WTC11 (cell line): ENCODE measurements around the gene KATNBL1. TPM values are rescaled to one million over a fixed set of nuclear protein-coding genes. Genes with fewer than 3 reads are reported as not detected.

Experiments used
- ATAC-seq: fragments of 200-7000 bp; cut with Tn5 transposase; 2 replicates; pipeline ENCODE4 v1.10.0; 2021; ENCODE audit warnings: mild to moderate bottlenecking, moderate library complexity
- CTCF ChIA-PET: fragments of 300-600 bp; sonication (Branson Sonifier 250); formaldehyde crosslinking; loops from one replicate; lab custom pipeline; 2021; ENCODE audit warnings: antibody characterized with exemption; lab: Charles Lee
- POLR2A ChIA-PET: fragments of 350-600 bp; sonication (Branson Sonifier 250); formaldehyde crosslinking; loops from one replicate; lab custom pipeline; 2021; ENCODE audit warnings: antibody characterized with exemption; lab: Charles Lee
- DNase-seq: peaks from one replicate; pipeline ENCODE4 v3.0.0; 2021; ENCODE audit warnings: low spot score
- H3K27ac Mint-ChIP-seq: 2 replicates; pipeline ENCODE4 v1.8.0; 2021; ENCODE audit warnings: mixed read lengths
- H3K27me3 Mint-ChIP-seq: 2 replicates; pipeline ENCODE4 v1.8.0; 2021; ENCODE audit warnings: low read depth, mild to moderate bottlenecking, moderate library complexity, mixed read lengths
- H3K36me3 Mint-ChIP-seq: 2 replicates; pipeline ENCODE4 v1.8.0; 2021; ENCODE audit warnings: mixed read lengths
- H3K4me1 Mint-ChIP-seq: 2 replicates; pipeline ENCODE4 v1.8.0; 2022; ENCODE audit warnings: mixed read lengths
- H3K4me3 Mint-ChIP-seq: 2 replicates; pipeline ENCODE4 v1.8.0; 2021; ENCODE audit warnings: mild to moderate bottlenecking, moderate library complexity, mixed read lengths
- H3K9me3 Mint-ChIP-seq: 2 replicates; pipeline ENCODE4 v1.8.0; 2021; ENCODE audit warnings: mixed read lengths
- ARID4B ChIP-seq: sonication (generic); formaldehyde crosslinking; IDR thresholded peaks from 2 replicates; pipeline ENCODE4 v1.8.0; 2023; ENCODE audit warnings: missing genetic modification reagents, mild to moderate bottlenecking, borderline replicate concordance
- ETV6 ChIP-seq: sonication (generic); formaldehyde crosslinking; IDR thresholded peaks from 2 replicates; pipeline ENCODE4 v1.8.1; 2022; ENCODE audit warnings: mild to moderate bottlenecking, missing genetic modification reagents
- FOXJ3 ChIP-seq: sonication (generic); formaldehyde crosslinking; IDR thresholded peaks from 2 replicates; pipeline ENCODE4 v1.9.0; 2021; ENCODE audit warnings: missing genetic modification reagents, mild to moderate bottlenecking, borderline replicate concordance
- MXD4 ChIP-seq: fragments of 250-450 bp; sonication (Bioruptor Pico); IDR thresholded peaks from 2 replicates; pipeline ENCODE4 v1.8.0; 2021; ENCODE audit warnings: mild to moderate bottlenecking, moderate library complexity, borderline replicate concordance
- MYBL2 ChIP-seq: sonication (generic); formaldehyde crosslinking; IDR thresholded peaks from 2 replicates; pipeline ENCODE4 v1.8.1; 2023; ENCODE audit warnings: mild to moderate bottlenecking, moderate library complexity, missing genetic modification reagents
- NFATC4 ChIP-seq: fragments of 250-450 bp; sonication (Bioruptor Pico); IDR thresholded peaks from 2 replicates; pipeline ENCODE4 v1.9.0; 2021; ENCODE audit warnings: mild to moderate bottlenecking
- PREB ChIP-seq: sonication (generic); formaldehyde crosslinking; IDR thresholded peaks from 2 replicates; pipeline ENCODE4 v1.8.1; 2022; ENCODE audit warnings: mild to moderate bottlenecking, missing genetic modification reagents, moderate library complexity, borderline replicate concordance
- PRRX2 ChIP-seq: fragments of 250-450 bp; sonication (Bioruptor Pico); IDR thresholded peaks from 2 replicates; pipeline ENCODE4 v1.8.0; 2021; ENCODE audit warnings: mild to moderate bottlenecking
- RORB ChIP-seq: fragments of 250-450 bp; sonication (Bioruptor Pico); IDR thresholded peaks from 2 replicates; pipeline ENCODE4 v1.9.0; 2021; ENCODE audit warnings: mild to moderate bottlenecking
- SMAD3 ChIP-seq: sonication (generic); formaldehyde crosslinking; IDR thresholded peaks from 2 replicates; pipeline ENCODE4 v1.8.0; 2022; ENCODE audit warnings: missing genetic modification reagents, mild to moderate bottlenecking, borderline replicate concordance
- ZNF219 ChIP-seq: sonication (generic); formaldehyde crosslinking; IDR thresholded peaks from 2 replicates; pipeline ENCODE4 v1.8.0; 2023; ENCODE audit warnings: missing genetic modification reagents, mild to moderate bottlenecking, borderline replicate concordance
- ZNF317 ChIP-seq: sonication (generic); formaldehyde crosslinking; IDR thresholded peaks from 2 replicates; pipeline ENCODE4 v1.8.1; 2023; ENCODE audit warnings: low read depth, mild to moderate bottlenecking, moderate library complexity, missing genetic modification reagents, borderline replicate concordance
- total RNA-seq: library from RNA; stranded (reverse); gene quantifications from 3 replicates; pipeline ENCODE4 v1.2.3, GENCODE V29; 2021
- TF ChIP-seq, protein P1 (sequence below): fragments of 250-450 bp; sonication (Bioruptor Pico); IDR thresholded peaks from 2 replicates; pipeline ENCODE4 v1.9.0; 2021; ENCODE audit warnings: mild to moderate bottlenecking
- TF ChIP-seq, protein P2 (sequence below): sonication (generic); formaldehyde crosslinking; IDR thresholded peaks from 2 replicates; pipeline ENCODE4 v1.8.1; 2023; ENCODE audit warnings: mild to moderate bottlenecking, missing genetic modification reagents, borderline replicate concordance
- TF ChIP-seq, protein P3 (sequence below): sonication (generic); formaldehyde crosslinking; IDR thresholded peaks from 2 replicates; pipeline ENCODE4 v1.8.1; 2023; ENCODE audit warnings: mild to moderate bottlenecking, missing genetic modification reagents, moderate library complexity
- TF ChIP-seq, protein P4 (sequence below): sonication (generic); formaldehyde crosslinking; IDR thresholded peaks from 2 replicates; pipeline ENCODE4 v1.8.1; 2023; ENCODE audit warnings: mild to moderate bottlenecking, missing genetic modification reagents
- TF ChIP-seq, protein P5 (sequence below): sonication (generic); formaldehyde crosslinking; conservative IDR thresholded peaks from 2 replicates; pipeline ENCODE4 v1.8.1; 2022; ENCODE audit warnings: mild to moderate bottlenecking, missing genetic modification reagents

KATNBL1 gene
- total RNA-seq, 1 experiment from 2014 or later = 45.8 TPM

- TF ChIP-seq ARID4B = 0 out of 2 replicates have a peak, but pooled peaks have one; percentile 61
- TF ChIP-seq ETV6 (CRISPR knock-in tag) = peak; percentile 58; the same call in 1 of the 2 replicates
- TF ChIP-seq, protein P1, sequence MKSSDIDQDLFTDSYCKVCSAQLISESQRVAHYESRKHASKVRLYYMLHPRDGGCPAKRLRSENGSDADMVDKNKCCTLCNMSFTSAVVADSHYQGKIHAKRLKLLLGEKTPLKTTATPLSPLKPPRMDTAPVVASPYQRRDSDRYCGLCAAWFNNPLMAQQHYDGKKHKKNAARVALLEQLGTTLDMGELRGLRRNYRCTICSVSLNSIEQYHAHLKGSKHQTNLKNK = 0 out of 2 replicates have a peak, but pooled peaks have one; percentile 19
These were observed at the start of gene KATNBL1 (continued) for GRCh38 chr15:34209421-34210282.

- 0 out of 2 replicates have a peak, but pooled peaks cover 3% of the 10 kb centered on the region for H3K4me1 Mint-ChIP-seq
- no peaks in the 10 kb centered on the region for H3K9me3 Mint-ChIP-seq
- H3K4me3 Mint-ChIP-seq = no peak overlapping the region
- no peaks in the 10 kb centered on the region for H3K36me3 Mint-ChIP-seq
- DNase-seq = no peak
- H3K27me3 Mint-ChIP-seq = no peaks in the 10 kb centered on the region
- POLR2A ChIA-PET = no interaction called here
- CTCF ChIA-PET = no interaction called here
- ATAC-seq = no peak
- no peak overlapping the region for H3K27ac Mint-ChIP-seq
- TF ChIP-seq ZNF317 (CRISPR knock-in tag) (no peak), FOXJ3 (CRISPR knock-in tag) (no peak), MYBL2 (CRISPR knock-in tag) (no peak), PRRX2 (CRISPR knock-in tag) (no peak), PREB (CRISPR knock-in tag) (no peak), ZNF219 (CRISPR knock-in tag) (no peak), ARID4B (no peak), MXD4 (CRISPR knock-in tag) (no peak), NFATC4 (CRISPR knock-in tag) (no peak), RORB (no peak), SMAD3 (no peak)
- TF ChIP-seq, protein P2, sequence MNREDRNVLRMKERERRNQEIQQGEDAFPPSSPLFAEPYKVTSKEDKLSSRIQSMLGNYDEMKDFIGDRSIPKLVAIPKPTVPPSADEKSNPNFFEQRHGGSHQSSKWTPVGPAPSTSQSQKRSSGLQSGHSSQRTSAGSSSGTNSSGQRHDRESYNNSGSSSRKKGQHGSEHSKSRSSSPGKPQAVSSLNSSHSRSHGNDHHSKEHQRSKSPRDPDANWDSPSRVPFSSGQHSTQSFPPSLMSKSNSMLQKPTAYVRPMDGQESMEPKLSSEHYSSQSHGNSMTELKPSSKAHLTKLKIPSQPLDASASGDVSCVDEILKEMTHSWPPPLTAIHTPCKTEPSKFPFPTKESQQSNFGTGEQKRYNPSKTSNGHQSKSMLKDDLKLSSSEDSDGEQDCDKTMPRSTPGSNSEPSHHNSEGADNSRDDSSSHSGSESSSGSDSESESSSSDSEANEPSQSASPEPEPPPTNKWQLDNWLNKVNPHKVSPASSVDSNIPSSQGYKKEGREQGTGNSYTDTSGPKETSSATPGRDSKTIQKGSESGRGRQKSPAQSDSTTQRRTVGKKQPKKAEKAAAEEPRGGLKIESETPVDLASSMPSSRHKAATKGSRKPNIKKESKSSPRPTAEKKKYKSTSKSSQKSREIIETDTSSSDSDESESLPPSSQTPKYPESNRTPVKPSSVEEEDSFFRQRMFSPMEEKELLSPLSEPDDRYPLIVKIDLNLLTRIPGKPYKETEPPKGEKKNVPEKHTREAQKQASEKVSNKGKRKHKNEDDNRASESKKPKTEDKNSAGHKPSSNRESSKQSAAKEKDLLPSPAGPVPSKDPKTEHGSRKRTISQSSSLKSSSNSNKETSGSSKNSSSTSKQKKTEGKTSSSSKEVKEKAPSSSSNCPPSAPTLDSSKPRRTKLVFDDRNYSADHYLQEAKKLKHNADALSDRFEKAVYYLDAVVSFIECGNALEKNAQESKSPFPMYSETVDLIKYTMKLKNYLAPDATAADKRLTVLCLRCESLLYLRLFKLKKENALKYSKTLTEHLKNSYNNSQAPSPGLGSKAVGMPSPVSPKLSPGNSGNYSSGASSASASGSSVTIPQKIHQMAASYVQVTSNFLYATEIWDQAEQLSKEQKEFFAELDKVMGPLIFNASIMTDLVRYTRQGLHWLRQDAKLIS (CRISPR knock-in tag) = no peak
- TF ChIP-seq, protein P3, sequence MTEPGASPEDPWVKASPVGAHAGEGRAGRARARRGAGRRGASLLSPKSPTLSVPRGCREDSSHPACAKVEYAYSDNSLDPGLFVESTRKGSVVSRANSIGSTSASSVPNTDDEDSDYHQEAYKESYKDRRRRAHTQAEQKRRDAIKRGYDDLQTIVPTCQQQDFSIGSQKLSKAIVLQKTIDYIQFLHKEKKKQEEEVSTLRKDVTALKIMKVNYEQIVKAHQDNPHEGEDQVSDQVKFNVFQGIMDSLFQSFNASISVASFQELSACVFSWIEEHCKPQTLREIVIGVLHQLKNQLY (CRISPR knock-in tag) = no peak
- TF ChIP-seq, protein P4, sequence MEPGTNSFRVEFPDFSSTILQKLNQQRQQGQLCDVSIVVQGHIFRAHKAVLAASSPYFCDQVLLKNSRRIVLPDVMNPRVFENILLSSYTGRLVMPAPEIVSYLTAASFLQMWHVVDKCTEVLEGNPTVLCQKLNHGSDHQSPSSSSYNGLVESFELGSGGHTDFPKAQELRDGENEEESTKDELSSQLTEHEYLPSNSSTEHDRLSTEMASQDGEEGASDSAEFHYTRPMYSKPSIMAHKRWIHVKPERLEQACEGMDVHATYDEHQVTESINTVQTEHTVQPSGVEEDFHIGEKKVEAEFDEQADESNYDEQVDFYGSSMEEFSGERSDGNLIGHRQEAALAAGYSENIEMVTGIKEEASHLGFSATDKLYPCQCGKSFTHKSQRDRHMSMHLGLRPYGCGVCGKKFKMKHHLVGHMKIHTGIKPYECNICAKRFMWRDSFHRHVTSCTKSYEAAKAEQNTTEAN (CRISPR knock-in tag) = no peak
- TF ChIP-seq, protein P5, sequence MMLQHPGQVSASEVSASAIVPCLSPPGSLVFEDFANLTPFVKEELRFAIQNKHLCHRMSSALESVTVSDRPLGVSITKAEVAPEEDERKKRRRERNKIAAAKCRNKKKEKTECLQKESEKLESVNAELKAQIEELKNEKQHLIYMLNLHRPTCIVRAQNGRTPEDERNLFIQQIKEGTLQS (CRISPR knock-in tag) = no peak
These were observed 49.7 kb upstream of the KATNBL1 start for GRCh38 chr15:34259566-34259965.
